ENCODE results near the gene MYL7. TPM values are rescaled to one million over a fixed set of nuclear protein-coding genes. Genes with fewer than 3 reads are reported as not detected.

Gene MYL7
- total and polyA plus RNA-seq, 9 of the 15 experiments (the other 6 are each of a cell fraction or from before 2014, with no cell fraction given): not detected

- TF ChIP-seq POLR2AphosphoS5 (IDR thresholded peaks at IDR 0.05; ENCODE audit: control insufficient read depth, insufficient read depth, low read depth, low read length) (no peak), HDAC6 (IDR thresholded peaks at IDR 0.05; ENCODE audit: low read depth, low read length) (no peak), FOS (IDR thresholded peaks at IDR 0.05; ENCODE audit: extremely low read depth, insufficient read length) (no peak), CBX8 (IDR thresholded peaks at IDR 0.05; ENCODE audit: borderline replicate concordance, extremely low read depth, low read depth, low read length, poor library complexity, severe bottlenecking) (no peak), SAP30 (IDR thresholded peaks at IDR 0.05; ENCODE audit: borderline replicate concordance, insufficient read depth, low read depth, low read length, poor library complexity, severe bottlenecking) (peak; percentile 23), SRSF9 (IDR thresholded peaks at IDR 0.05; ENCODE audit: borderline replicate concordance, low read depth, low read length) (no peak), ZNF347 (CRISPR knock-in tag; IDR thresholded peaks at IDR 0.05; ENCODE audit: low read depth) (no peak), ZNF146 (CRISPR knock-in tag; IDR thresholded peaks at IDR 0.05; ENCODE audit: unreplicated experiment) (no peak), THRAP3 (IDR thresholded peaks at IDR 0.05; ENCODE audit: borderline replicate concordance) (no peak), HNRNPL (IDR thresholded peaks at IDR 0.05; ENCODE audit: low read depth, low read length) (no peak), HDGF (IDR thresholded peaks at IDR 0.05) (no peak), CCAR2 (IDR thresholded peaks at IDR 0.05; ENCODE audit: low read depth, low read length) (no peak), ZNF75A (CRISPR knock-in tag; IDR thresholded peaks at IDR 0.05) (no peak), PML (IDR thresholded peaks at IDR 0.05; ENCODE audit: low read length) (no peak), ZBTB8A (IDR thresholded peaks at IDR 0.05; ENCODE audit: partially characterized antibody) (no peak), ZNF592 (IDR thresholded peaks at IDR 0.05) (peak; percentile 87), L3MBTL2 (IDR thresholded peaks at IDR 0.05) (peak; percentile 88), ZNF507 (tag; conservative IDR thresholded peaks at IDR 0.05) (no peak), CBX2 (IDR thresholded peaks at IDR 0.05; ENCODE audit: insufficient read depth, low read length, poor library complexity, severe bottlenecking) (no peak), ZNF76 (CRISPR knock-in tag; IDR thresholded peaks at IDR 0.05; ENCODE audit: borderline replicate concordance) (no peak), ZNF124 (CRISPR knock-in tag; IDR thresholded peaks at IDR 0.05) (no peak)
- TF ChIP-seq, protein P1, sequence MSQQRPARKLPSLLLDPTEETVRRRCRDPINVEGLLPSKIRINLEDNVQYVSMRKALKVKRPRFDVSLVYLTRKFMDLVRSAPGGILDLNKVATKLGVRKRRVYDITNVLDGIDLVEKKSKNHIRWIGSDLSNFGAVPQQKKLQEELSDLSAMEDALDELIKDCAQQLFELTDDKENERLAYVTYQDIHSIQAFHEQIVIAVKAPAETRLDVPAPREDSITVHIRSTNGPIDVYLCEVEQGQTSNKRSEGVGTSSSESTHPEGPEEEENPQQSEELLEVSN (IDR thresholded peaks at IDR 0.05; ENCODE audit: borderline replicate concordance in 1 of 2, extremely low read depth in 1 of 2, insufficient read depth in 1 of 2, insufficient read length in 1 of 2, low read depth in 1 of 2, low read length in 1 of 2, poor library complexity in 1 of 2, severe bottlenecking in 1 of 2): peak; percentile 42 to 75
These were observed 5.1 kb upstream of the MYL7 start (continued) for GRCh38 chr7:44145969-44146911.
